ENCODE measurements around the gene PGS1. TPM values are rescaled to one million over a fixed set of nuclear protein-coding genes. Genes with fewer than 3 reads are reported as not detected.
A peak's percentile ranks its signal among the peaks of the same experiment; 100 is the strongest.

PGS1 gene
- total RNA-seq, 4 donors from 2014 or later, result 41.9 to 105 (median 53.2) TPM

- no peaks in the 10 kb centered on the region for H3K36me3 ChIP-seq
- no peak for TF ChIP-seq CTCF (IDR thresholded peaks at IDR 0.05)
- TF ChIP-seq EP300 (IDR thresholded peaks at IDR 0.05), result peak in 1 of 2 donors; percentile 15
- peak overlapping the region in 3 of 4 donors; percentile 19 to 81 (median 71) for H3K27ac ChIP-seq
- H3K4me1 ChIP-seq, result peaks cover 0 to 47% (median 20%) of the 10 kb centered on the region in 4 donors
- H3K4me3 ChIP-seq, result no peak overlapping the region
- 40 to 52% methylated on average over 14 of the region's 14 CpGs for WGBS, 2 donors
- H3K9me3 ChIP-seq, result no peaks in the 10 kb centered on the region
- DNase-seq (ENCODE audit: low spot score in 2 of 2), result no peak
- H3K27me3 ChIP-seq, result no peaks in the 10 kb centered on the region
These were observed 3.7 kb upstream of the PGS1 start for GRCh38 chr17:78374631-78375274.

DNA sequence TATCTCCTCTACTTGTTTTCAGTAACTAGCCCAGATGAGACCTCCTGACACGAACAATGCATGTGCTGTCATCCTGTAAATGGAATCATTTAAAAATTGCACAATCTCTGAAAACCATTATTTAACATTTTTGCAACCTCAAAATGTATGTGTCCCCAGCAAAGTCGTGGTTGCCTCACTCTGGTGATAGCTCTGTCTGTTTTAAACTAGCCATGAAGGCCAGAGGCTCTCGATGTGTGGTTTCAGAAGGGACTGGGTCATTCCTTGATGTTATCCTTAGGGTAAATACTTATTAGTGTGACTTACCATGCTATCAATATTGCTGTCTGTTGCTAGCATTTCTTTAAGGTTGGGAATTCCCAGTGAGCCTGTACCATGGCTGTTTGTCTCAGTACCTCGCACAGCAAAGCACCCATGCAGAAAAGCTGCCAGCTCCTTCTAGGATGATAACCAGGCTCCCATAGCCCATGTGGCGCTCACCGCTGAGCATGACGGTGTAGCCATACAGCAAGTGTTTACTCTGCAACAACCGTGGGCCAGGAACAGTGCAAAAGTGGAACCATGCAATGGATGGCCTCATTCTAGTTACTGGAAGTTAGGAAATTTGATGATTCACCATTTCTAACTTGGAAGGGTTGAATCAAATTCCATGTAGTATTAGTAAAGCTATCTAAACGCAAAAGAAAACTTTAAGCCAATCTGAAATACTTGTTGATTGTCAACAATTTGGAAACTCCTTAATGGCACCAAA is 2.9 kb upstream of the PGS1 start:
- H3K27ac ChIP-seq, result peak overlapping the region in 3 of 4 donors; percentile 21 to 81 (median 71)
- H3K36me3 ChIP-seq, result no peaks in the 10 kb centered on the region
- TF ChIP-seq CTCF (IDR thresholded peaks at IDR 0.05) (no peak), EP300 (IDR thresholded peaks at IDR 0.05) (peak in 1 of 2 donors; percentile 72)
- H3K4me3 ChIP-seq, result no peak overlapping the region
- no peaks in the 10 kb centered on the region for H3K9me3 ChIP-seq
- peaks cover 0 to 55% (median 26%) of the 10 kb centered on the region in 4 donors for H3K4me1 ChIP-seq
- DNase-seq (ENCODE audit: low spot score in 2 of 2), result no peak
- H3K27me3 ChIP-seq, result no peaks in the 10 kb centered on the region
- 54 to 58% methylated on average over 9 of the region's 9 CpGs for WGBS, 2 donors

DNA sequence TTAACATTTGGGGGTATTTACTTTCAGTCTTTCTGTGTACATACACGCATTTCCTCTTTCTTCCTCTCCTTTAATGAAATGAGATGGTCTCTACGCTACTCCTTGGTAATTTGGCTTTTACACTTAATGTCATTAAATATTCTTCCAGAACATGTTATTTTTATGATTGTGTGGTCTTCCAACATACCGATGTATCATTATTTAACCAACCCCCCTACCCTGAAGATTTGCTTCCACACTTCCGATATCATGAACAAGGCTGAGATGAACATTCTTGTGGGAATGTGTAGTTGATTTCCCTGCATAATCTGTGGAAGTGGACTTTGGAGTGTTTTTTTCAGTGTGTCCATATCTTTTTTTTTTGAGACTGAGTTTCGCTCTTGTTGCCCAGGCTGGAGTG is 2.3 kb upstream of the PGS1 start:
- Histone ChIP-seq H3K27me3 (no peaks in the 10 kb centered on the region), H3K9me3 (no peaks in the 10 kb centered on the region), H3K4me1 (peaks cover 0 to 61% (median 31%) of the 10 kb centered on the region in 4 donors), H3K27ac (peak overlapping the region in 3 of 4 donors; percentile 21 to 81 (median 71)), H3K36me3 (no peaks in the 10 kb centered on the region), H3K4me3 (no peak overlapping the region)
- 87% methylated on average over 5 of the region's 5 CpGs for WGBS, 2 donors
- TF ChIP-seq CTCF (IDR thresholded peaks at IDR 0.05), result no peak
- no peak for TF ChIP-seq EP300 (IDR thresholded peaks at IDR 0.05)
- TF ChIP-seq POLR2A (IDR thresholded peaks at IDR 0.05), result no peak
- DNase-seq (ENCODE audit: low spot score in 2 of 2), result no peak

DNA sequence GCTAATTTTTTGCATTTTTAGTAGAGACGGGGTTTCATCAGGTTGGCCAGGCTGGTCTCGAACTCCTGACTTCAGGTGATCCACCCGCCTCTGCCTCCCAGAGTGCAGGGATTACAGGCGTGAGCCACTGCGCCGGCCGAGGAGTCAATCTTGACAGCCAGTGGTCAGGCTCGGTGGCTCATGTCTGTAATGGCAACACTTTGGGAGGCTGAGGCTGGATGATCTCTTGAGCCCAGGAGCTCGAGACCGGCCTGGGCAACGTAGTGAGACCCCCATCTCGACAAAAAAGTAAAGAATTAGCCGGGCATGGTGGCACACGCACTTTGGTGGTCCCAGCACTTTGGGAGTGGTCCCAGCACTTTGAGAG is 608 bp upstream of the PGS1 start:
- Histone ChIP-seq H3K4me1 (peaks cover 0 to 76% (median 41%) of the 10 kb centered on the region in 4 donors), H3K4me3 (peak overlapping the region; percentile 77 to 100 (median 89)), H3K36me3 (no peaks in the 10 kb centered on the region), H3K27me3 (no peaks in the 10 kb centered on the region), H3K27ac (peak overlapping the region; percentile 68 to 94 (median 88)), H3K9me3 (no peaks in the 10 kb centered on the region)
- TF ChIP-seq POLR2A (IDR thresholded peaks at IDR 0.05), result no peak
- whole genome bisulfite sequencing, 2 donors, result 52 to 65% methylated on average over 13 to 14 of the region's 14 CpGs
- DNase-seq (ENCODE audit: low spot score in 2 of 2), result no peak

DNA sequence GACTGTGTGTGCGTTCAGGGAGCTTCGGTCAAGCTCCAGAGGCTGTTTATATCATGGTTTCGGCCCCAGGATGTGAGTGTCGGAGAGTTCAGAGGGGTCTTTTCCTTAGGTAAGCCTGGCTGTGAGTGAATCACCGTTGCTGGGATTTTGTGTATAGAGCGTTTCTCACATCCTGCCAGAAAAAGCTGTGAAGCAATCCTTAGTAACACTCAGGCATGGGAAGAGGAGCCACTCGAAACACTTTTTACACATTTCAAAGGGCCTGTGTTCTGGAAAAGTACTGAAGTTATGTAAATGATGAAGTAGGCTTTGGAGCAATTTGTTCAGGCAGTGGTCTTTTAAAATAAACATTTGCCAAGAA is 662 bp downstream of the PGS1 start:
- Histone ChIP-seq H3K4me1 (peaks cover 0 to 88% (median 48%) of the 10 kb centered on the region in 4 donors), H3K27me3 (no peaks in the 10 kb centered on the region), H3K27ac (peak overlapping the region; percentile 68 to 94 (median 88)), H3K36me3 (no peaks in the 10 kb centered on the region), H3K9me3 (no peaks in the 10 kb centered on the region), H3K4me3 (peak overlapping the region; percentile 77 to 100 (median 89))
- DNase-seq (ENCODE audit: low spot score in 2 of 2), result no peak
- no peak for TF ChIP-seq CTCF (IDR thresholded peaks at IDR 0.05)
- TF ChIP-seq POLR2A (IDR thresholded peaks at IDR 0.05), result no peak
- no peak for TF ChIP-seq EP300 (IDR thresholded peaks at IDR 0.05)
- 1 to 5% methylated on average over 7 of the region's 7 CpGs for WGBS, 2 donors

Measured in tibial nerve (tissue), 4 donors.